Measurements from ENCODE around the gene PCED1B.
A peak's percentile ranks its signal among the peaks of the same experiment; 100 is the strongest.

PCED1B gene

DNA sequence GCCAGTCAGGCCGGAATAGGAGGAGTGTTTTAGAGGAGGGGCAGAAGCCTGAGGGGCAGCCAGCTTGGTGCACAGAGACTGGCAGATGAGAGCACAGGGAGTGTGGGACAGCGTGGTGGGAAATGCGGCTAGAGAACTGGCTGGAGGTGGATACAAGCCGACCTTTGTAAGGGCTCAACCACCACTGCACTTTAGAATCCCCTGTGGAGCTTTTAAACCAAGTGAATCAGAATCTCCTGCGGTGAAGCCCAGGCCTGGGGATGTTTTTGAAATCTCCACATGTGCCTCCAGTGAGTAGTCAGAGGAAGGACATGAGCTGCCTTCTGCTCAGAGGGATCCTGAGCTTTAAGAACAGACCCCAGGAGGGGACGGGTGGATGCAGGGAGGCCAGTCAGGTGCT lies 10.9 kb upstream of the PCED1B start:
- DNase-seq: no peak

- DNase-seq: no peak
These were observed 9.1 kb upstream of the PCED1B start for GRCh38 chr12:47070310-47070709.

GRCh38 chr12:47071241-47071852 lies 8.1 kb upstream of the PCED1B start:
- no peak for DNase-seq

- no peak for DNase-seq
These were observed 5.5 kb upstream of the PCED1B start for GRCh38 chr12:47073951-47074350.

DNA sequence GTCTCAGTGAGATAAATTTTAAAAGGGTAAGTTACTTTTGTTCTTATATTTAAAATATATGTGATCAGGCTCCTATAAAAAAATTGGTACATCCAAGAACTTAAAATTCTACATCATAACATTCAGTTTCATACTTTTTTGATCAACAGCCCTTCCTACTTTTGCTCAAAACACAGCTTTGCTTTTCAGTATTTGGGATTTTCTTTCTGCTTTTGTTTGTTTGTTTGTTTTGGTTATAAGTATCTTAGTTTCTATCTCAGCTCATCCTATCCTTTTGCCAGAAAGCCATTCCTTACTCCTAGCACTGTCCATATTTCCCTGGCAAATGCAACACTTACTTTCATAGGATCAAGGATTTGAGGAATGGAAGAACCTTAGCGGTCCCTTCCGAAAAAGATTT lies 4.7 kb upstream of the PCED1B start:
- no peak for DNase-seq

GRCh38 chr12:47075192-47076084 lies 4.0 kb upstream of the PCED1B start:
- DNase-seq: no peak

DNA sequence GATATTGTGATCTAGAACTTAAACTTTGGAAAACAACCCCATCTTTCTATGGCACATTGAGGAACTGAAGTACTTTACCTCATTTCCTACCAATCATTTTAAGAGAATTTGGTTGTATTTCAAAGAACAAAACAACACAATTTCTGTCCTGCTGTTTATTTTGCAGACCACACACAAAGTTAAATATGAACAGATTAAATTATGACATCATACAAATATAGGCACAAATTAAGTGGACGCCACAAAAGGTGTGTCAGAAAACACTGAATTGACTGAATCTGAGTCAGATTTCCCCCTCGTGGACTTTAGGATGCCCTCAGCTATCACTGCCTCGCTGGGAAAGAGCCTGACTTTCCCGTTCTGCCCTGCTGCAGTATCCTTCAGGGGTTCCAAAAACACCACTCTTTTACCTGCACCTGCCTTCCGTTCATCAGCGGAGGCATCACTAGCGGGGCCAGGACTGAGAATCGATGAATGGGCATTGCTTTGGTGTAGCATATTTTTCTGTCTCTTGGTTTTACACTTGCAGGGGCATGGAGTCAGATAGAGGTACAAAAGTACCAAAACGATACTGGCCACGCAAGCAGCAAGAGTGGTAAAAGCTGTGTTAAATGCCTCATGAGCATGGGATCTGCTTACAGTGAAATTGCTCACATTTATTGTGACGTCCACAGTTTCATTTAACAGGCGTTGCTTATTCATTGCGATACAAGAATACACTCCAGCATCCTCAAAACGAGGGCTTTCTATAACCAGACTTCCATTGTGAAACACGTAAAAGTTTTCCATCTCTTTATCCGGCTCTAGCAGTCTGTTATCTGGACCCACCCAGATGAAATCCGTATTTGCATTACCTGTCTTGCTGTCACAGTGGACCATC lies 2.0 kb upstream of the PCED1B start:
- DNase-seq: no peak

DNA sequence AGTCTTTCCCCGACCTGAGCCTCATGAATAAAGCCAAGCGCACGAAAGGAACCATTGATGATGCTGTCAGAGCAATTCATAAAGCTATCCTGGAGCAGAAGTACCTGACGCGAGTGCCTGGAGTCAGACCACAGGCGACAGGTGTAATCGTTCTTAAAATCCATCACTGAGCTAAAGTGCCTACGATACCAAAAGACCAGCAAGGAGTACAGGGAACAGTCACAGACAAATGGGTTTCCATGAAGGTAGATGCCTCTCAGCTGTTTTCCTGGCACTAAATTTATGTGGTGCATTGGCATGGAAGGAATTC lies 1.4 kb upstream of the PCED1B start:
- DNase-seq: no peak

DNA sequence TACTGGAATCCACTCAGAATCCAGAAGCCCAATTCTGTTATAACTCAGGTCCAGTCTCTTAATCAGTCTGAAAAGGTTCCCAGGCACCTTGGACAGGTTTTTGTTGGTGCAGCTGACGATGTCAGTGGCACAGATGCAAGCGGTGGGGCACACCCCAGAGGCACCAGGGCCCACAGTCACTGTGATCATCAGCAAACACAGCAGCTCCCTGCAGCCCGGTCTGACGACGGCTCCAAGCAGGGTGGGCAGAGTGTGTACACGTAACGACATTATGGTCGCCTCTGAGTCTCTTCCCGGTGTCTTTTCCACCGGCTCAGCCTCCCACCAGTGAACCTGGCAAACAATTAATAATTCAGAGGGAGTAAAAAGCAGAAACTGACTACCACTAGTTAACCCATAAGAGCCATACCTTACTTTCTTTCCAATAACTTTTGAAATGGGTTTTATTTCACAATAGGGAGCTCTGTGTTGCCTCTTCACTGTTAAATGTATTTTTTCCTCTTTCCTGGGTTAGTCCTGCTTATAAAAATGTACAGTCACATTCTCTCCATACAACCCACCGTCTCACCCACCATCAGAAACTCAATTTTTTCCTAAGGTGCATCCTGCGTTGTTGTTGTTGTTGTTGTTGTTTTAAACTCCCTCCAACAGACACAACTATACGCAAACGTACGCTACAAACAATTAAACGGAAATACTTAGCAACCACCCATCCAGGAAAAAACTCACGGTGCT lies 521 bp upstream of the PCED1B start:
- peak; percentile 30 to 32 for DNase-seq

DNA sequence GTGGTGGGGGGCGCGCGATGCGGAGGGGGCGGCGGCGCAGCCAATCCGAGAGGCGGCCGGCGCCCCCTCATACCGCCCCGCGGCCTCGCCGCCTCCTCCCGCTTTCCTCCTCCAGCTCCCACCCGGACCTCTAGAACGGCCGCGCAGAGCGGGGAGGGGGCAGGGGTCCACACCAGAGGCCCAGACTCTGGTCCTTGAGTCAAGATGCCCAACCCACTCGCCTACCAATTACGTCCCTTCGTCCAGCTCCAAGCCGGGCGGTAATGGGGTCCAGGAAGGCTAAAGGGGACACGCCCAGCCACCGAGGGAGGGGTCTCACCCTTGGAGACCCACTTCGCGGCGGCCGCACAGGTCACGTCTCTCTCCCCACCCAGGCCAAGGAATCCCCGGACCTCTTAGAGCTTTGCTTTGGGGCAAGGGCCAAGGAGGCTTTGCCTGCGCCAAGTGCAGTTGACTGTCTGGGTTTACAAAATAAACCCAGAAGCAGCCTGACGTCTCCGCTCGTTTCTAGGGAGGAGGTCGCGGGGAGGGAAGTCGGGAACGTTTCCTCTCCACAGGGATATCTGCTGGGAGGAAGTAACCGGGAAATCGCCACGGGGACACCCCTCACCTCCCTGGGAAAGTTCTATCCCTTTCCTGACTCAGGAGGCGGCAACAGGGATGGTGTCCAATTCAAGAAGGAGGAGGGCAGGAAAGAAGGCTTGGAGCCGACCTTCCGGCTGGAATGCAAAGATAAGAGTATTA lies 732 bp downstream of the PCED1B start:
- DNase-seq: peak; percentile 31 to 34

DNA sequence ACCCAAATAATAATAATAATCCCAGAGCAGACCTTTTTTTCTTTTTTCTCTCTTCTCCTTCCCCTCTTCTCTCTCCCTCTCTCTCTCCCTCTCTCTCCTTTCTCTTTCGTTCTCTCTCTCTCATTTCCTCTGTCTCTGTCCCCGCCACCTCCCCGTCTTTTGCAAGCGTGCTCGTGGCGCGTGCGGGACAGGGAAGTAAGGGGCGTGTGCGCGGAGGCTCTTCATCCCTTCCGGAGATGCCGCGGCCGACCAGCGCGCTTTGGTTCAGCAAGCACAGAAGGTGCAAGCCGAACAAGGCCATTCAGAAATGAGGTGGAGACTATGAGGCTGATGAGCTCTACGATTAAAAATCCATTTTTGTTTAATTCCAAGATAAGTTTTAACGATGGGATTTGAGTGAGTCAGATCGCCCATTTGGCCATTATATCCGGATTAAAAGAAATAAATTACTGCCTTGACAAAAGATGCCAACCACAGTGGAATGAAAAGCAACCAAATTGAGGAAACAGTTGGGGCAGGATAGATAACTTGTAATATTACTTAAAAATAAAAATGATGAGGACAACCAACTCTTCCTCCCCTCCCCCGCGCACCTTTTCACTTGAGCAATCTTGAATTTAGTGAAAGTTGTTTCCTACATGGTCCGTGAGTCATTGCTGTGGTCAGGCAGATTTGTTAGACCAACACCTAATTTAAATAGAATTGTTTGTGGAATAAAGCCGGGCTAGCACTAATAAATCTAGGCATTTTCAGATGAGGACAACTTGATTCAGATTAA lies 1.5 kb downstream of the PCED1B start:
- DNase-seq: peak; percentile 60 to 61

GRCh38 chr12:47082283-47082682 lies 2.9 kb downstream of the PCED1B start:
- no peak for DNase-seq

DNA sequence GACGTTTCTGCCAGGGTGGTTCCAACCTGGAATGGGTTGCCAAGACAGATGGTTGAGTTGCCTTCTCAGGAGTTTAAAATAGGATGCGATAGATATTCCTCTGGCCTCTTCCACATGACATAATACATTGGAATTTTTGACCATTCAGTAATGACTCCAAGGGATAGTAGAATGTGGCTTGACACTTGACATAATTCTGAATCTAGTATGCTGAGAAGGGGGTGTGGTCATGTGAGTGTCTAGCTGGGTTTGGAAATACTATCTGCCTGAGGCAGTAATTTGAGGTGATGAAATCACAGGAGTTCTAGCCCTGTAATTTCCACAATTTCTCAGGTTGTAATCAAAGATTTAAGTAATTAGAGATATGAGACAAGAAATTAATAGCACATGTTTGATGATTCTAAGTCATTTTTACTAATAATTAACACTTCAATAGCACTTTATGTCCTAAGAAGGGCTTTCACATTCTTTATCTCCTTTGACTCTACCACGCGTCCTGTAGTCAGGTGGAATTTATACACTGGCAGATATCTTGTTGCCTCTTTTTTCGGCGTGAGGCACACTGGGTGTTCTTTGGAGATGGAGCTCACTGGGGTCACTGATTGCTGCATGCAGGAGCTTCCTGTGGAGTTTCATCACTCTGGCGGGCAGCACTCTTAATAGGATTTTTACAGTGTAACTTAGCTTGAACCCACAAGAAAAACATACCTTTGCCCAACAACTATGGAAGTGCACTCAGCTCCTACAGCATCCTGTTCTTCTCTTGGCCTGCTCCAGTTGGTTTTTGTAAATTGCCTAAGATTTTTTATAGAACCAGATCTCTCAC lies 3.6 kb downstream of the PCED1B start:
- DNase-seq: no peak

- no peak for DNase-seq
These were observed 4.8 kb downstream of the PCED1B start for GRCh38 chr12:47084172-47084571.

DNA sequence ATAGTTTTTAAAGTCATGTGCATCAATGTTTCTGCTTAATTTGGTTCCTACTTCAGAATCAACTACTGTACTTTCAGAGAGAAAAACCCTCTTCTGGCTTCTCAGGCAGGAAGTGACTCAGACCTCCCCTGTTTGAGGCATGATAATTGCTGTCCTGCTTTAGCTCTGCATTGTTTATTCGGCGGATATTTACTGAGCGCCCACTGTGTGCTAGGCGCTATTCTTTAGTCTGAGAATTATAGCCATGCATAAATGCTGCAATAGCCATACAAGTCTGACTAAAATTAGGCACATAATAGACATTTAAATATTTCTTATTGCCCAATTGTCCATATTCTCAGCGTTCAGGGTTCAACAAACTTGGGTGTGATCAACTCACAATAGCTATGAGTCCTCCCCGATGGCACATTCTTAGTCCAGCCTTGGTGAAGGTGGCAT lies 6.4 kb downstream of the PCED1B start:
- DNase-seq: peak; percentile 38 to 46

DNA sequence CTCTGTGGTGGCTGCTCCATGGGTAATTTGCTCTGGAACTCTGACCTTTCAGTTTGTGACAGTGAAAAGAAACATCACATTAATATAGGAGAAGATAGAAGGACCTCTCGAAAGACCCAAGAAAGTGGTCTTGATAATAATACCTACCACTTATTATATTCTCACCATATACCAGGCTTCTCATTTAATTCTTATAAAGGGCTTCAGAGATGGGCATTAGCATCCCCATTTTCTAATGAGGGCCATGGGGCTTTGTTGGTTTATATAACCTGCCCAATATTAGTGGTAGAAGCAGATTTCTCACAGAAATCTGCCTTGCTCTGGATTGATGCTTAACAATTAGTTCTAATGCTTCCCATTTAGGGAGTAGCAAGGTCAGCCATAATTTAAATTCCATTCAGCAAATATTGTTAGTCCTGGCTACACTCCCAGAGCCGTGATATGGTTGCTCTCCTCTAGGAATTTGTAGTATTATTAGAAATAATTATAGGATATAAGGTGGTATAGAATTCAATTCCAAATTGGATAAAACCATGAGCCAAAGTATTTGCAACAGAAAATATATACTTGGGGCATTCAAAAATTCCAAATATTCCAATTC lies 7.8 kb downstream of the PCED1B start:
- DNase-seq: no peak

- no peak for DNase-seq
These were observed 8.9 kb downstream of the PCED1B start for GRCh38 chr12:47088021-47088944.

GRCh38 chr12:47091009-47091408 lies 11.6 kb downstream of the PCED1B start:
- DNase-seq: no peak

DNA sequence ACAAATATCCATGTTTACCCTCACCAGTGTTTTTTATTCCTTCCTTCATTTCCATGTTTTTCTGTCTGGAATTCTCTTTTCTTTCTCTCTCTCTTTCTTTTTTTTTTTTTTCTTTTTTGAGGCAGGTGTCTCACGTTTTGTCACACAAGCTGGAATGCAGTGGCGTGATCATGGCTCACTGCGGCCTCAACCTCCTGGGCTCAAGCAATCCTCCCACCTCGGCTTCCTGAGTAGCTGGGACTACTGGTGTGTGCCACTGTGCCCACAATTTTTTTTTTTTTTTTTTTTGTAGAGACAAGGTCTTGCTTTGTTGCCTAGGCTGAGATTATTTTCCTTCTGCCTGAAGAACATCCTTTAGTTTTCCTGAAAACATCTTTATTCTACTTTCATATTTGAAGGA lies 15.4 kb downstream of the PCED1B start:
- no peak for DNase-seq
